H1 (cell line): ENCODE results near the gene CENPO. TPM values are rescaled to one million over a fixed set of nuclear protein-coding genes. Genes with fewer than 3 reads are reported as not detected.

Source experiments
- CTCF ChIA-PET: fragments of 300-600 bp; sonication (Branson Sonifier 250); formaldehyde crosslinking; loops from one replicate; lab custom pipeline; 2021; ENCODE audit not compliant: partially characterized antibody; lab: Charles Lee
- POLR2A ChIA-PET: fragments of 300-600 bp; sonication (Branson Sonifier 250); formaldehyde crosslinking; loops from one replicate; lab custom pipeline; 2021; ENCODE audit warnings: inconsistent platforms; ENCODE audit not compliant: partially characterized antibody; lab: Charles Lee
- DNase-seq, 2 experiments: peaks; one replicate each; pipeline versions ENCODE4 v3.0.0 to v3.0.0-alpha.2; 2010 to 2022; ENCODE audit warnings: low spot score in 2 of 2, low read depth in 1 of 2, mixed read lengths in 1 of 2
- FAIRE-seq: peaks from 2 replicates; lab custom pipeline; 2011; peaks lifted over from hg19 to GRCh38; lab: Jason Lieb, UNC
- H2AFZ ChIP-seq: 2 replicates; pipeline ENCODE4 v1.8.1; 2012; ENCODE audit warnings: low read length, inconsistent platforms
- H2AK5ac ChIP-seq: 2 replicates; pipeline ENCODE4 v1.6.1; 2013; ENCODE audit warnings: low read depth, low read length
- H2BK120ac ChIP-seq: replicated peaks from 2 replicates; pipeline ENCODE3; 2013; ENCODE audit warnings: low read depth, low read length, inconsistent platforms
- H2BK12ac ChIP-seq: 2 replicates; pipeline ENCODE4 v1.6.1; 2013; ENCODE audit warnings: low read depth, low read length
- H2BK15ac ChIP-seq: 2 replicates; pipeline ENCODE4 v1.6.1; 2013; ENCODE audit warnings: low read length
- H2BK20ac ChIP-seq: 2 replicates; pipeline ENCODE4 v1.6.1; 2013; ENCODE audit warnings: low read length
- H2BK5ac ChIP-seq: 2 replicates; pipeline ENCODE4 v1.6.1; 2013; ENCODE audit warnings: low read depth, low read length
- H3K14ac ChIP-seq: 2 replicates; pipeline ENCODE4 v1.6.1; 2013; ENCODE audit warnings: inconsistent platforms; ENCODE audit not compliant: insufficient read length
- H3K18ac ChIP-seq: 2 replicates; pipeline ENCODE4 v1.6.1; 2013; ENCODE audit warnings: low read length; ENCODE audit errors: extremely low read depth
- H3K23ac ChIP-seq: 2 replicates; pipeline ENCODE4 v1.6.1; 2013; ENCODE audit warnings: inconsistent platforms; ENCODE audit not compliant: insufficient read length
- H3K23me2 ChIP-seq: 2 replicates; pipeline ENCODE4 v1.6.1; 2013; ENCODE audit warnings: low read depth, low read length
- H3K27ac ChIP-seq: 2 replicates; pipeline ENCODE4 v1.6.1; 2011; ENCODE audit warnings: low read depth, low read length, inconsistent platforms
- H3K27me3 ChIP-seq, 4 experiments: replicated peaks in 1 of 4; 1 replicate in 1 of 4; 2 replicates in 3 of 4; pipeline versions ENCODE4 v1.6.1 to v1.8.1; 2011 to 2013; ENCODE audit warnings: low read length in 3 of 4, mild to moderate bottlenecking in 3 of 4, inconsistent platforms in 2 of 4, mixed read lengths in 2 of 4, moderate library complexity in 1 of 4; ENCODE audit not compliant: control insufficient read depth in 3 of 4, insufficient read depth in 3 of 4; ENCODE audit errors: extremely low read depth in 1 of 4
- H3K36me3 ChIP-seq, 4 experiments: 2 replicates each; pipeline versions ENCODE4 v1.6.1 to v1.8.1; 2011 to 2013; ENCODE audit warnings: mild to moderate bottlenecking in 4 of 4, low read length in 3 of 4, moderate library complexity in 2 of 4, control low read depth in 1 of 4, inconsistent platforms in 1 of 4; ENCODE audit not compliant: insufficient read depth in 4 of 4, control insufficient read depth in 2 of 4
- H3K4ac ChIP-seq: replicated peaks from 2 replicates; pipeline ENCODE3; 2013; ENCODE audit warnings: low read length, low read depth, mixed read lengths, inconsistent platforms; ENCODE audit not compliant: insufficient read length
- H3K4me1 ChIP-seq, 4 experiments: replicated peaks in 1 of 4; 1 replicate in 1 of 4; 2 replicates in 3 of 4; pipeline versions ENCODE4 v1.6.1 to v1.8.1; 2011 to 2013; ENCODE audit warnings: low read length in 3 of 4, inconsistent platforms in 2 of 4, mixed read lengths in 1 of 4; ENCODE audit not compliant: insufficient read depth in 4 of 4, control insufficient read depth in 3 of 4
- H3K4me2 ChIP-seq, 2 experiments: 2 replicates each; pipeline versions ENCODE4 v1.6.1 to v1.8.1; 2011 to 2013; ENCODE audit warnings: low read depth in 2 of 2, low read length in 2 of 2, control low read depth in 1 of 2, inconsistent platforms in 1 of 2, mild to moderate bottlenecking in 1 of 2; ENCODE audit not compliant: insufficient read depth in 1 of 2
- H3K4me3 ChIP-seq, 4 experiments: fragments of 200-600, 300-600 bp in 1 of 4; sonication (generic), shearing (Covaris generic), sonication (Bioruptor Twin) in 1 of 4; 2 replicates each; pipeline versions ENCODE4 v1.5.1 to v1.8.1; 2011 to 2016; ENCODE audit warnings: low read length in 4 of 4, low read depth in 3 of 4, control low read depth in 2 of 4, inconsistent platforms in 2 of 4, mild to moderate bottlenecking in 2 of 4, mixed read lengths in 1 of 4, moderate library complexity in 1 of 4; ENCODE audit not compliant: insufficient read depth in 2 of 4; ENCODE audit errors: extremely low read depth in 1 of 4
- H3K56ac ChIP-seq: replicated peaks from 2 replicates; pipeline ENCODE3; 2013; ENCODE audit warnings: low read depth, mild to moderate bottlenecking, mixed read lengths, low read length, inconsistent platforms; ENCODE audit not compliant: insufficient read length
- H3K79me1 ChIP-seq: 2 replicates; pipeline ENCODE4 v1.6.1; 2013; ENCODE audit warnings: low read depth, low read length, control low read depth
- H3K79me2 ChIP-seq, 2 experiments: 2 replicates each; pipeline versions ENCODE4 v1.6.1 to v1.8.1; 2012 to 2013; ENCODE audit warnings: low read length in 2 of 2, mild to moderate bottlenecking in 2 of 2, inconsistent platforms in 1 of 2; ENCODE audit not compliant: insufficient read depth in 2 of 2, control insufficient read depth in 1 of 2
- H3K9ac ChIP-seq, 4 experiments: replicated peaks in 1 of 4; 1 replicate in 1 of 4; 2 replicates in 3 of 4; pipeline versions ENCODE4 v1.6.1 to v1.8.1; 2011 to 2013; ENCODE audit warnings: low read depth in 3 of 4, low read length in 3 of 4, control low read depth in 2 of 4, mild to moderate bottlenecking in 2 of 4, moderate library complexity in 2 of 4, inconsistent platforms in 1 of 4; ENCODE audit errors: extremely low read depth in 1 of 4
- H3K9me3 ChIP-seq, 2 experiments: 2 replicates each; pipeline versions ENCODE4 v1.6.1 to v1.8.1; 2012 to 2013; ENCODE audit warnings: mild to moderate bottlenecking in 2 of 2, moderate library complexity in 2 of 2, control low read depth in 1 of 2, inconsistent platforms in 1 of 2, low read depth in 1 of 2, low read length in 1 of 2, mixed read lengths in 1 of 2; ENCODE audit not compliant: insufficient read depth in 2 of 2
- H4K20me1 ChIP-seq, 2 experiments: replicated peaks in 1 of 2; 2 replicates each; pipeline versions ENCODE3 to v1.8.1; 2011 to 2013; ENCODE audit warnings: inconsistent platforms in 2 of 2, low read length in 2 of 2, mild to moderate bottlenecking in 1 of 2; ENCODE audit not compliant: insufficient read depth in 2 of 2, control insufficient read depth in 1 of 2
- H4K5ac ChIP-seq: 2 replicates; pipeline ENCODE4 v1.6.1; 2013; ENCODE audit warnings: low read length, low read depth, mixed read lengths, inconsistent platforms; ENCODE audit not compliant: insufficient read length
- H4K8ac ChIP-seq: 2 replicates; pipeline ENCODE4 v1.8.0; 2013; ENCODE audit warnings: mild to moderate bottlenecking, moderate library complexity, low read length, inconsistent platforms; ENCODE audit not compliant: insufficient read depth; ENCODE audit errors: extremely low read depth
- H4K91ac ChIP-seq: replicated peaks from 2 replicates; pipeline ENCODE3; 2013; ENCODE audit warnings: low read length, mixed read lengths, inconsistent platforms; ENCODE audit not compliant: insufficient read length
- BACH1 ChIP-seq: IDR thresholded peaks from 2 replicates; pipeline ENCODE4 v1.6.1; 2012; ENCODE audit warnings: low read length, improper control_type of control experiment
- BRCA1 ChIP-seq: IDR thresholded peaks from 2 replicates; pipeline ENCODE4 v1.6.1; 2012; ENCODE audit warnings: low read depth, low read length, improper control_type of control experiment
- CBX5 ChIP-seq: fragments of 300-800, 300-1000 bp; sonication (generic); IDR thresholded peaks from 2 replicates; pipeline ENCODE4 v1.7.1; 2016; ENCODE audit warnings: antibody characterized with exemption, low read length, low read depth
- CREB1 ChIP-seq: IDR thresholded peaks from 2 replicates; pipeline ENCODE4 v1.6.1; 2012; ENCODE audit warnings: inconsistent platforms
- E2F6 ChIP-seq: IDR thresholded peaks from 2 replicates; pipeline ENCODE4 v1.6.1; 2012; ENCODE audit warnings: inconsistent platforms
- EZH2 ChIP-seq: fragments of 200-600 bp; sonication (generic); IDR thresholded peaks from 2 replicates; pipeline ENCODE4 v1.7.1; 2012; ENCODE audit warnings: low read depth, mild to moderate bottlenecking, moderate library complexity, low read length, inconsistent platforms; ENCODE audit not compliant: severe bottlenecking
- HDAC2 ChIP-seq, 2 experiments: fragments of 300-600 bp in 1 of 2; sonication (generic) in 1 of 2; IDR thresholded peaks; 2 replicates each; pipeline ENCODE4 v1.6.1; 2011 to 2012; ENCODE audit warnings: low read depth in 2 of 2, low read length in 2 of 2, mild to moderate bottlenecking in 2 of 2, moderate library complexity in 2 of 2, borderline replicate concordance in 1 of 2, inconsistent platforms in 1 of 2
- HDAC6 ChIP-seq: IDR thresholded peaks from one replicate; pipeline ENCODE4 v1.7.1; 2012; ENCODE audit warnings: low read depth, mild to moderate bottlenecking, inconsistent platforms, low read length, moderate library complexity
- RFX5 ChIP-seq: IDR thresholded peaks from 2 replicates; pipeline ENCODE4 v1.6.1; 2011; ENCODE audit warnings: low read depth, low read length, improper control_type of control experiment, borderline replicate concordance
- SAP30 ChIP-seq: fragments of 300-600 bp; sonication (generic); IDR thresholded peaks from 2 replicates; pipeline ENCODE4 v1.7.1; 2012; ENCODE audit warnings: low read length, moderate library complexity, mild to moderate bottlenecking, inconsistent platforms; ENCODE audit not compliant: insufficient read depth, insufficient replicate concordance
- SRF ChIP-seq: IDR thresholded peaks from 2 replicates; pipeline ENCODE4 v1.6.1; 2011; ENCODE audit warnings: mild to moderate bottlenecking, low read depth, low read length, moderate library complexity
- SUZ12 ChIP-seq: fragments of 200-600 bp; sonication (generic); IDR thresholded peaks from 2 replicates; pipeline ENCODE4 v1.6.1; 2012; ENCODE audit warnings: mild to moderate bottlenecking, inconsistent platforms, low read length, moderate library complexity, mixed read lengths
- WGBS, 2 experiments: shearing (Covaris generic) in 1 of 2; methylation state at CpG; one replicate each; pipeline versions ENCODE4 v1.1.6 to v1.1.7; 2013 to 2015; ENCODE audit warnings: low lambda C conversion rate in 2 of 2, mixed read lengths in 2 of 2, inconsistent platforms in 1 of 2, low coverage in 1 of 2, missing lambda C conversion rate in 1 of 2; ENCODE audit not compliant: insufficient replicate concordance in 2 of 2, insufficient coverage in 1 of 2, insufficient read length in 1 of 2; ENCODE audit errors: extremely low coverage in 1 of 2, missing lambda C conversion rate in 1 of 2; 5-methylcytosine and 5-hydroxymethylcytosine counted together
- polyA plus RNA-seq, 7 experiments: library from polyadenylated mRNA; depleted of rRNA in 3 of 7; stranded (reverse) in 5 of 7; unstranded in 2 of 7; fragments of >200 nt in 5 of 7; fragments of 200-250 nt in 2 of 7; gene quantifications; 1 replicate in 5 of 7; 2 replicates in 1 of 7; 4 replicates in 1 of 7; pipeline versions ENCODE4 v1.2.1 to v1.2.3, GENCODE V29; 2011 to 2013; ENCODE audit warnings: missing spikeins in 2 of 7, mixed read lengths in 2 of 7
- total RNA-seq: library from RNA; stranded (reverse); fragmentation: NEBNext Ultra II Directional; extraction: Animal tissue kit (Norgen Biotek cat#: 25700); gene quantifications from 2 replicates; pipeline ENCODE4 v1.2.1, GENCODE V29; 2021

Gene CENPO
- total and polyA plus RNA-seq, 2 of the 8 experiments (the other 6 are each of a cell fraction or from before 2014, with no cell fraction given): 34.4 to 46.3 TPM

GRCh38 chr2:24785671-24786321, 7.4 kb upstream of the CENPO start:
- DNase-seq (no peak), FAIRE-seq (no peak)
- H2BK12ac ChIP-seq: no peak overlapping the region
- H2AFZ ChIP-seq: no peak overlapping the region
- H4K5ac ChIP-seq: no peak overlapping the region
- POLR2A ChIA-PET: interaction anchor here (1.5 kb wide), 1 partner anchor 11 kb away, joined by 3 read pairs; no protein-coding TSS in a partner anchor
- no peaks in the 10 kb centered on the region for H3K79me1 ChIP-seq
- H3K4me2 ChIP-seq: no peak overlapping the region
- no peaks in the 10 kb centered on the region for H3K79me2 ChIP-seq
- H3K4ac ChIP-seq: no peak overlapping the region
- H3K23me2 ChIP-seq: no peaks in the 10 kb centered on the region
- H3K56ac ChIP-seq: no peak overlapping the region
- WGBS, 2 experiments: 92% methylated on average over 6 of the region's 6 CpGs; no CpG with 5 or more reads in 1 of the 2 experiments
- H4K91ac ChIP-seq: no peak overlapping the region
- H2BK120ac ChIP-seq: no peak overlapping the region
- no peaks in the 10 kb centered on the region for H3K4me1 ChIP-seq
- H3K4me3 ChIP-seq: no peak overlapping the region
- H3K27ac ChIP-seq: no peak overlapping the region
- H2BK5ac ChIP-seq: no peak overlapping the region
- H4K8ac ChIP-seq: no peak overlapping the region
- H3K23ac ChIP-seq: no peak overlapping the region
- H3K18ac ChIP-seq: no peak overlapping the region
- H3K36me3 ChIP-seq: 0 out of 8 replicates have a peak, but pooled peaks cover 0 to 3% (median 0%) of the 10 kb centered on the region in 4 experiments
- no peaks in the 10 kb centered on the region for H3K9me3 ChIP-seq
- no peaks in the 10 kb centered on the region for H3K27me3 ChIP-seq
- no peak overlapping the region for H2BK15ac ChIP-seq
- H3K9ac ChIP-seq: no peak overlapping the region
- no peak overlapping the region for H3K14ac ChIP-seq
- no peak overlapping the region for H2AK5ac ChIP-seq
- CTCF ChIA-PET: interaction anchor here (1.1 kb wide), 1 partner anchor 11 kb away, joined by 3 read pairs; no protein-coding TSS in a partner anchor
- no peaks in the 10 kb centered on the region for H4K20me1 ChIP-seq
- 0 out of 2 replicates have a peak overlapping the region, but pooled peaks have one; percentile 80 for H2BK20ac ChIP-seq
- TF ChIP-seq BRCA1: no peak
- no peak for TF ChIP-seq BACH1
- no peak for TF ChIP-seq EZH2
- TF ChIP-seq RFX5: no peak
- TF ChIP-seq SAP30: no peak
- no peak for TF ChIP-seq E2F6
- TF ChIP-seq HDAC2 (IDR thresholded peaks at IDR 0.05; ENCODE audit: borderline replicate concordance in 1 of 2, low read depth in 2 of 2, low read length in 2 of 2): no peak
- TF ChIP-seq SRF: no peak
- TF ChIP-seq HDAC6: no peak
- no peak for TF ChIP-seq CBX5
- no peak for TF ChIP-seq SUZ12
- TF ChIP-seq CREB1: no peak
